NCI-H748 (cell line): Measurements from ENCODE around the gene METTL26.

Experiments
- DNase-seq: peaks from one replicate; lab custom pipeline; 2025; ENCODE audit not compliant: unreplicated experiment; lab: John Stamatoyannopoulos, UW

Gene METTL26

DNA sequence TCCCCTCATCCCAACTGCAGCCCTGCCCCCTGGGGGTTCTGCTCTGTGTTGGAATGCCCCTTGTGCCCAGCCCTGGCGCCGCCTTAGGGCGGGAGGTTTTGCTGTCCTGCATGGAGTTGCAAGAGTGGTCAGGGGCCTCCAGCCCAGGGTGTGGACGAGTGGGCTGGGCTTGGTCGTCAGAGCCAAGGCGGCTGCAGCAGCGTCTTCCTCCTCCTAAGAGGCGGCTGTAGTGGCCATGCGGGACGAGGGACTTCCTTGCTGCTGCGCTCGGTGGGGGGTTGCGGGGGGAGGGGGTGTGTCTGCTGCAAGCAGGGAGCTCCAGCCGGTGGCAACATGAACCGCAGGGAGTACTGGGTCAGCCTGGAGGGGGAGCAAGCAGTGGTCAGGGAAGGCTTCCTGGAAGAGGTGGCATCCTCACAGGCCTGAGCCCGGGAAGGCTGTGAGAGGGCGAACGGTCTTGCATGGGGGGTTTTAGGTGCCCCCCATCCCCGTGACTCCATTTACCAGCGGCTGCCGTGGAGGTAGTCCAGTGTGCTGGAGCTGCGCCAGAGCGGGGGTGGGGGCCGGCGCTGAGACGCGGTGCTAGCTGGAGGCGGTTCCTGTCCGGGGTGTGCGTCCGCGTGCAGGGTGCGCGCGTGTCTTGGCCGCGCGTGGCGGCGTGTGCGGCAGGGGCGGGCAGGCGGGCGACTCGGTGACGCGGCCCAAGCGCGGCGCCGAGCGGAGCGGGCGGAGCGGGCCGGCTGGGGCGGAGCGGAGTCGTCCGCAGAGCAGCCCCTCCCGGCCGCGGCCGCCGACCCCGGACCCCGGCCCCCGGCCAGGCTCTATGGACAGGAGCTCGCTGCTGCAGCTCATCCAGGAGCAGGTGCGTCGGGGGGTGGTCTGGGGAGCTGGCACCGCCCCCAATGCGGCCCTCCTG, 39.1 kb upstream of the METTL26 start, which contains the start of gene RHBDL1:
RHBDL1 (plus strand) TSS at position 704 of the 916 bp plus-strand sequence; CDS start at position 824, 120 bp downstream.
- peak; percentile 20 for DNase-seq

DNA sequence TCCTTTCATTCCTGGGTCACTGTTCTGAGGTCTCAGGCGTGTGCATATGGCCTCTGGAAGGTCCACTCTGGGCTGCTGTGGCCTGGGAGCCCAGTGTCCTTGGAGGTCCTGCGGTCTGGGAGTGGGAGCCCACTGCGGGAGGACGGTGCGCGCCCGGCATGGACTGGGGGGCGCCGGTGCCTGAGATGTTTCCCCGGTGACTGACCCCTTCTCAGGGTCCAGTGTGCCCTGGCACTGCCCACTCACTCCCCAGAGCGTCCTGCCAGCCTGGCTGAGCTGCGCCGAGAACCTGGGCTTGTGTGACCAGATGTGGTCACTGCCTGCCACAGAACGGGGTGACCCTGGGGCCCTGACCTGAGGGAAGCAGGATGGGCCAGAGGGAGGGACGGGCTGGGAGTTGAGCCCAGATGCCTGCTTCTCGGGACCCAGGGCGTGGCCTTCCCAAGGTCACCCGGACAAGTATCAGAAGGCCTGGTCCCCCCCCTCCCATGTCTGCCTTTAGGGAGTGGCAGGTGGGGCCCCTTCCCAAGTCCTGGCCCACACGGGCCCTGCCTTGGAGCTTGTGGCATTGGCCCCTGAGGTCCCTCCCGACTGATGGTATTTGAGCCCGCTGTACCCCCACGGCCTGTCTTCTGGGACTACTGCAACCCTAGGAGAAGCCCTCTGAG, 38.2 kb upstream of the METTL26 start:
- DNase-seq: no peak

DNA sequence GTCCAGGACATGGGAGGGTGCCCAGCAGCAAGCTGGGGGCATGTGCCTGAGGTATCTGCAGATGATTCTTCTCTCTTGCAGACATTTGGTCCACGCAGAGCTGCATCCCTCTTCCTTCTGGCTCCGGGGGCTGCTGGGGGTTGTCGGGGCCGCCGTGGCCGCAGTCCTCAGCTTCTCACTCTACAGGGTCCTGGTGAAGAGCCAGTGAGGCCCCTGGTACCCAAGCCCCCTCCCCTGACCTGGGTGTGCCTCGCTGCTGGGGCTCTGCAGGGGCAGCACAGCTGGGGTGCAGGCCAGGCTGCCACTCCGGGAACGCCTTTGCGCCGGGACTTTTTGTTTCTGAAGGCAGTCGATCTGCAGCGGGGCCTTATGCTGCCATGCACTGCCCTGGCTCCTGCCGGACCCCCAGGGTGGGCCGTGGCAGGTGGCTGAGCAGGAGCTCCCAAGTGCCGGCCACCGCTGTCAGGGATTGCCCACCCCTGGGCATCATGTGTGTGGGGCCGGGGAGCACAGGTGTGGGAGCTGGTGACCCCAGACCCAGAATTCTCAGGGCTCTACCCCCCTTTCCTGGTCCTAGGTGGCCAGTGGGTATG, 37.4 kb upstream of the METTL26 start:
- no peak for DNase-seq

DNA sequence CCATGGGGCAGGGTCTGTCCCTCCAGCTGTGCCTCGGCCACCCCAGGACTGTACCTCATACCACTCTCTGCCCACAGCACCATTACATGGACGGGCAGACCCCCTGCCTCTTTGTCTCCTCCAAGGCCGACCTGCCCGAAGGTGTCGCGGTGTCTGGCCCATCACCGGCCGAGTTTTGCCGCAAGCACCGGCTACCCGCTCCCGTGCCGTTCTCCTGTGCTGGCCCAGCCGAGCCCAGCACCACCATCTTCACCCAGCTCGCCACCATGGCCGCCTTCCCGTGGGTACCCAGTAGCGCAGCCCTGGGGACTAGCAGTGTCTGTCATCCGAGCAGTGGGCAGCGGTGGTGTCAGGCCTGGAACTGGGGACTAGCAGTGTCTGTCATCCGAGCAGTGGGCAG, 36.7 kb upstream of the METTL26 start:
- no peak for DNase-seq

DNA sequence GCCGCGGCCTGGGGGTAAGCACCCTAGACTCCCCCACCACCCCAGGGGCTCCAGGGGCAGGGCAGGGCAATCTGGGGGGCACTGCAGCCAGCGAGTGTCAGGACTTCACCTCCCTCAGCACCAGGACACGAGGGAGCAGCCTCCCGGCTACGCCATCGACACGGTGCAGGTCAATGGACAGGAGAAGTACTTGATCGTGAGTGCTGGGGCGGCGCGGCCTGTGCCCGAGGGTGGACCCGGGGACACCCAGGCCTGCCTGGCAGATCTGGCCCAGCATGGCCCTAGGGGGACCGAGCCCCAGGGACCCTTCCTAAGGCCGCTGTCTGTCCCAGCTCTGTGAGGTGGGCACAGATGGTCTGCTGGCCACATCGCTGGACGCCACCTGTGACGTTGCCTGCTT, 36.3 kb upstream of the METTL26 start:
- no peak for DNase-seq

DNA sequence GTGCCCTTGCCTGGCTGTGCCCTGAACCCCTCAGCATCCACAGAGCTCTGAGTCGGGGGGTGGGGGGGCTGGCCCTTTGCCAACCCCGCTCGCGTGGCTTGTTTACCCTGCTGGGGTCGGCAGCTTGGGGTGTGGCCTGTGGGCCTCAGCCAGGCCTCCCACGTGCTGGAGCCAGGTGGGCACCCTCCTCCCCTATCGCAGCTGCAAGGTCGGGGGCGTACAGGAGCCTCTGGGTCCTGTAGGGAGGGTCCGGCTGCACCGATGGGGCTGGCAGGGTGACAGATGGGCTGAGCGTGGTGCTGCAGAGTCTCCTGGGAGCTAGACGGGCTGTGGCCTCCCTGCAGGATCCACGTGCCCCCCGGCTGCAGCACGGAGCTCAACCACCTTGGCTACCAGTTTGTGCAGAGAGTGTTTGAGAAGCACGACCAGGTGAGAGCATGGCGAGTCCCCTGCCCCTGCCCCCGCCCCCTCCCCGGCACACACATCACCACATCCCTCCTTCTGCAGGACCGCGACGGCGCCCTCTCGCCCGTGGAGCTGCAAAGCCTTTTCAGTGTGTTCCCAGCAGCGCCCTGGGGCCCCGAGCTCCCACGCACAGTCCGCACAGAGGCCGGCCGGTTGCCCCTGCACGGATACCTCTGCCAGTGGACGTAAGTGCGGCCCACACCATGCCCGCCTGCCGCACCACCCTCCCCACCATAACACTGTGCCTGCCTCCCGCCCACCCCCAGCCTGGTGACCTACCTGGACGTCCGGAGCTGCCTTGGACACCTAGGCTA, 35.4 kb upstream of the METTL26 start:
- no peak for DNase-seq

DNA sequence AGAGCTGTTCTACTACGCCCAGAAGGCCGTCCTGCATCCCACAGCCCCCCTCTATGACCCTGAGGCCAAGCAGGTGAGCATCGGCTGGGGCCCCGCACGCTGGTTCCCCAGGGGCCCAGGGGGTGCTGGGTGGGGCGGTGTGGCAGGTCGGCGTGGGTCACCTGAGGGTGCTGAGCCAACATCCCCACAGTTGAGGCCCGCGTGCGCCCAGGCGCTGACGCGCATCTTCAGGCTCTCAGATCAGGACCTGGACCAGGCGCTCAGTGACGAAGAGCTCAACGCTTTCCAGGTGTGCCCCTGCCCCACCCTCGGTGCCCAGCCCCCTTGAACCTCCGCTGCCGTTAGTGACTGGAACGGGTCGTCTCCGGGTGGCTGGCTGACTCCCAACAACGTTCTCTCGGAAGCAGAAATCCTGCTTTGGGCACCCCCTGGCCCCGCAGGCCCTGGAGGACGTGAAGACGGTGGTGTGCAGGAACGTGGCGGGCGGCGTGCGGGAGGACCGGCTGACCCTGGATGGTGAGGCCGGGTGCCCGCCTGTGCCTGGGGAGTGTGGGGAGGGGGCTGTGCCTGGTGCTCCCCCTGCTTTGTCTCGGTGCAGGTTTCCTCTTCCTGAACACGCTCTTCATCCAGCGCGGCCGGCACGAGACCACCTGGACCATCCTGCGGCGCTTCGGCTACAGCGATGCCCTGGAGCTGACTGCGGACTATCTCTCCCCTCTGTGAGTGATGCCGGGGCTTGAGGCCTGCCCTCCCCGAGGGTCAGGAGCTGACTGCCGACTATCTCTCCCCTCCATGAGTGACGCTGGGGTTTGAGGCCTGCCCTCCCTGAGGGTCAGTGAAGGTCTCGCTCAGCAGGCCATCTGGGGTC, 34.6 kb upstream of the METTL26 start:
- no peak for DNase-seq

DNA sequence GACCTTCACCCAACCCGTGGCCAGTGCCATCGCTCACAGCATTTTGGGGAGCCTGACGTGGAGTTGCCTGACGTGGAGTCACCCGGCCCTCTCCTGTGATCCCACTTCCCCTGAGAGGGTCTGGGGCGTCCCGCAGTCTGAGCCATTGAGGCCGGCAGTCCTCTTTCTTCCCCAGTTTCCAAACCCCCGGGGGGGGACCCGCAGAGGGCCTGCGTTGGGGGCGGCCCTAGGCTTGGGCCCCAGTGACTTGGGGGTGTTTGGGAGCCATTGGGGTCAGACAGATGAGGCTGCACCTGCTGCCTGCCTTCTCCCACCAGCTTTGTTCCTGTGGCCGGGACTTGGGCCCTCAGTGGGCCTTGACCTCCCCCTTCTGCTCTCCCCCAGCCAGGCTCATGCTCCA, 33.6 kb upstream of the METTL26 start:
- DNase-seq: no peak

DNA sequence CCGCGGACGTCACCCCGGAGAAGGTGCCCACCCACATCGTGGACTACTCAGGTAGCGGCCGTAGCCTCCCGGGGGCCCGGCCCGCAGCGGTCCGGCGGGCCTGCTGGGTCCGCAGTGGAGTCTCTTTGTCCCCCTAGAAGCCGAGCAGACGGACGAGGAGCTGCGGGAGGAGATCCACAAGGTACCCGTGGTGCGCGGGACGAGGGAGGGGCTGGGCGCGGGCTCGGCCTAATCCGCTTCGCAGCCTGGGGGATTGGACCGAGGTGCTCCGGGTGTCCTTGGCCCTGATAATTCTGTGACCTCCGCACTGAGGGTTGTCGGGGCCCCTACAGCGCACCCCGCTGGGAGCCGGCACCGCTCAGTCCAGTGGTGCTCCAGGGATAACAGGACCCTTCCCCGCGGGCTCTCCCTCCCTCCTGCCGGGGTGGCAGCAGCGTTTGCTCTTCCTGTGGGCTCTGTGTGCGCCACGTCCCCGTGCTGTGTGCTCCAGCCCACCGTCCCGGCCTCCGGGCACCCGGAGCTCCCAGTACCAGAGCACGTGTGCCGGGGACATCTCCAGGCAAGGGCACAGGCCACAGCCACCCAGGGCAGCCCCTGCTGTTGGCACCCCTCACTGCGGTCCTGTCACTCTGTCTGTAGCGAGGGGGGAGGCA, 32.5 kb upstream of the METTL26 start:
- no peak for DNase-seq

DNA sequence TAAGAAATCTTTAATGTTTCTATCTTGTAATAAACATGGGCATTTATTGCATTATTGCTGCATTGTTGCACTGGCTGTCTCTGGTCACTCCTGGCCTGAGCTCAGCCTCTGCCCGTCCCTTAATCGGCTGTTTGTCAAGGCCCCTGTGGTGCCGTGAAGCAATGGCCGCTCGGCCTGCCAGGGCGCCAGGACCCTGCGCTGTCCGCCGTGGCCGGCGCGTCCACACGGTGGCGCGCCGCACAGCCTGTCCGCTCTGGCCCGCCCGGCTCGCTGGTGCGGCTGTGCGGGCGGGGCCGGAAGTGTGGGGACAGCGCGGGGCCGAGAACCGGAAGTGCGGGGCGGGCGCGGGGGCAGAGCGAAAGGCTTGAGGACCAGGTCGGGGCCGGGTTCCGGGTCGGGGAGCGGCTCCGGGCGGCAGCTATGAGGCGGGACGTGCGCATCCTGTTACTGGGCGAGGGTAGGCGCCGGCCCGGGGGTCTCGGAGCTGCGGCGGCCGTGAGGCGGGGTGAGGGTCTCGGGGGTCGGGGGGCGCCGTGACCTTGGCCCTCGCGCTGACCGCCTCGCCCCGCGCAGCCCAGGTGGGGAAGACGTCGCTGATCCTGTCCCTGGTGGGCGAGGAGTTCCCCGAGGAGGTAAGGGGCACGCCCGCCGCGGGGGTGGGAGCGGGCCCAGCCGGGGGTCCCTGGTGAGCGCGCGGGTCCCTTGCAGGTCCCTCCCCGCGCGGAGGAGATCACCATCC, 31.8 kb upstream of the METTL26 start, which contains the start of gene RHOT2:
RHOT2 (plus strand) TSS at position 353 of the 739 bp plus-strand sequence; CDS start at position 421, 68 bp downstream.
- peak; percentile 90 for DNase-seq

DNA sequence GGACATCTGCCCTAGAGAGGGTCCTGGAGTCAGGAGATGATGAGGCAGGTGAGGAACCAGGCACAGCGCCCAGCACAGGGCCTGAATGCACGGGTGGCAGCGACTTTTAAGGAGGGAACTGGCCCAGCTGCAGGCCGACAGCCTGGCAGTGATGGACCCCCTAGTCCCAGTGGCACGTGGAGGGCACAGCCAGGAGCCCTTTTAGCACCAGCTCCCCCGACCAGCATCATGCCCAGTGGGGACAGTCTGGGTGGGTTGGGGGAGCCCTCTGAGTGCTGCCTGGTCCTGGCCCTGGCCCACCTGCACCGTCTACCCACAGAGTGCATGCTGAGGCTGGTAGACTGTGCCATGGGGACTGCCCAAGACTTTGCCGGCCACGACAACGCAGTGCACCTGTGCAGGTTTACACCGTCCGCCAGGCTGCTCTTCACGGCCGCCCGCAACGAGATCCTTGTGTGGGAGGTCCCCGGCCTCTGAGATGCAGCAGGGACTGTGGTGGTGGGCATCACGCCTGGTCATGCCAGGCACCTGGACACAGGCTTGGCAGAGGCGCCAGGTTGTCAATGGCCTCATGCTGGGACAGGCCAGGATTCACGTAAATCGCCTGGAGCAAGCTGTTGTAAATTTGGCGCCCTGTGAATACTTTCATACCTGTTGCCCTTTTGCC, 31.1 kb upstream of the METTL26 start:
- no peak for DNase-seq

DNA sequence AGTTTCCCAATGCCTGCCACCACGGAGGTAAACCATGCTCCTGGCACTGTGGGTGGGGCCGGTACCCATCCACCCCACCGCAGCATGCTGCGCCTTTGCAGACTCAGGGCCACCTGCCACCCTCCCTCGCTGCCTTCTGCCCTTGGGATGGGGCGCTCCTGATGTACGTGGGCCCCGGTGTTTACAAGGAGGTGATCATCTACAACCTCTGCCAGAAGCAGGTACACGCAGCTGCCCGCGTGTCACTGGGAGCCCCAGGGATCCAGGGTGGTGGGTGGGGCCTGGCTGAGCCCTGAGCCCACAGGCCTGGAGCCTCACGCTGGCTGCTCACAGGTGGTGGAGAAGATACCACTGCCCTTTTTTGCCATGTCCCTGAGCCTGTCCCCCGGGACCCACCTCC, 30.5 kb upstream of the METTL26 start:
- no peak for DNase-seq

DNA sequence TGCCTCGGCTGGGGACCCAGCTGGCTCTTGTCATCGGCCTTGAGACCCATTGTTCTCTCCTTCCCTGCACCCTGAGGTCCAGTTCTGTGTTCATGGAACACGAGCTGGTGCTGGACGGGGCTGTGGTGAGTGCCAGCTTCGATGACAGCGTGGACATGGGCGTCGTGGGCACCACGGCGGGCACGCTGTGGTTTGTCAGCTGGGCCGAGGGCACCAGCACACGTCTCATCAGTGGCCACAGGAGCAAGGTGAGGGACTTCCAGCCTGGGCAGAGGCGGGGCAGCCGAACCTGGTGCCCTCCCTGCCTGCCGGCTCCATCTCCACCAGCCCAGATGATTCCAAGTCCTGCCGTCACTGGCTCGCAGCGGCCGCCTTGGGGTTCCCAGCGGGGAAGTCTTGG, 26.5 kb upstream of the METTL26 start:
- no peak for DNase-seq

DNA sequence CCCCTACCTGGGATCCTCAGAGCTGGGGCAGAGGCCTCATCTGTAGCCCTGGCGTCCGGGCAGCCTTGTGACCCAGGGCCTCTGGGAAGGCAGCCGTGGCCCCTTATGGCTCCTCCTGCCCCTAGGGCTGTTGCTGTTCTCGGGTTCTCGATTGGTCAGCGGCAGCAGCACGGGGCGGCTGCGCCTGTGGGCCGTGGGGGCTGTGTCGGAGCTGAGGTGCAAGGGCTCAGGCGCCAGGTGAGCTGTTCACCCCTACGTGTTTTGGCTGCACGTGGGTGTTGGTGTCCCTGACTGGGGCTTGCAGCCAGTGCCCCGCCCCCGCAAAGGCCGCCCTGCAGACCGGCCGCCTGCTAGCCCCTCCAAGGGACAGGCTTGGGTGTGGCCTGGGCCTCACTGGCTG, 26.0 kb upstream of the METTL26 start:
- no peak for DNase-seq

DNA sequence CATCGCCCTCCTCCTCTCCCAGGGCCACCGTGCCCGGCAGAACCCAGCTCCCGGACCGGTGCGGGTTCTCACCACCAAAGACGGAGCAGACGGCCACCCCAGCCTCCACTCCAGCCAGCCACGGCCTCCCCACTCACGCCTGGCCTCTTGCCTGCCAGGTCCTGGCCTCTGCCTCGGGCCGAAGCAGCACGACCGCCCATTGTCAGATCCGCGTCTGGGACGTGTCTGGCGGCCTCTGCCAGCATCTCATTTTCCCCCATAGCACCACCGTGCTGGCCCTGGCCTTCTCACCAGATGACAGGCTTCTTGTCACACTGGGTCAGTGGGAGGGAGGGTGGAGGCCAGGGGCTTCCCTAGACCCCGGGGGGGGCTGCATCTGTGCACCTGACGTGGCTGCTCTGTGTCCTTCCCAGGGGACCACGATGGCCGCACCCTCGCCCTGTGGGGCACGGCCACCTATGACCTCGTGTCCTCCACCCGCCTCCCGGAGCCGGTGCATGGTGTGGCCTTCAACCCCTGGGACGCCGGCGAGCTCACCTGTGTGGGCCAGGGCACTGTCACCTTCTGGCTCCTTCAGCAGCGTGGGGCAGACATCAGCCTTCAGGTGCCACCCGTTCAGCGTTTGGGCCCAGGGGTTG, 25.2 kb upstream of the METTL26 start:
- no peak for DNase-seq

DNA sequence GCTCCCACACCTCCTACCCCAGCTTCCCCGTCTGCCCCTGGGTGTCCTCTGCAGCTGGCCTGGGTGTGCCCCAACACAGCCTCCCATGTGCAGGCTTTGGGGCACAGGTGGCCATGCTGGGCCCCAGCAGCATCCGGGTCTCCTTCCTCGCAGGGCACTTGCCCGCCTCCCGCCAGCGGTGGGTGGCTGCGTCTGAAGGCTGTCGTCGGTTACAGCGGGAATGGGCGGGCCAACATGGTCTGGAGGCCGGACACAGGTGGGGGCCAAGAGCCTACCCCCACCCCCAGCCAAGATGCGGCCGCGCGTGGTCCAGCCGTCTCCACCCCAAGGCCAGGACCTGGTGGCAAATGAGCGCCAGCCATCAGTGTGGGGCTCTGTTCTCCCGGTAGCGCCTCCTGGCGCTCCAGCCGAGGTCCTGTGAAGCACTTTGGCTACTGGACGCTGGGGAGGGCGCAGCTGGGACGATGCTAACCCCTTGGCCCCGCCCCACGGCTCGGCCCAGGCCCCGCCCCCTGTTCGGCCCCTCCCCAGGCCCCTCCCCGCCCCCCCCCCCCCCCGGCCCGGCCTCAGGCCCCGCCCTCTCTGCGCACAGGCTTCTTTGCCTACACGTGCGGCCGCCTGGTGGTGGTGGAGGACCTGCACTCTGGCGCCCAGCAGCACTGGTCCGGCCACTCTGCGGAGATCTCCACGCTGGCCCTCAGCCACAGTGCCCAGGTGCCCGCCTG, 24.5 kb upstream of the METTL26 start:
- peak; percentile 75 for DNase-seq

DNA sequence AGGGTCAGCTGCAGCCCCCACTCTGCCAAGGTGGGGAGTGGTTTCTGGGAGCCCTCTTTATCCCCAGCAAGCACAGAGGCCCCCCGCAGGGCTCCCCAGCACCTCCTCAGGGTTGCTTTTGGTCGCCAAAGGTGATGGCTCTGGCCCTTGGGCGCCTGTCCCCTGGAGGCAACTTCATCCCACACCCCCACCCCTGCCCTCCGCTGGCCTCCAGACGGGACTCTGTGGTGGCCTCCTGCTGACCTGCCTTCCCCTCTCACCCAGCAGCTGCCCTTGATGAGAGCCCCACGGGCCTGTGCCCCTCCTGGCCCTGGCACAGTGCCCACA, 24.0 kb upstream of the METTL26 start:
- no peak for DNase-seq
